H54 (cell line): ENCODE measurements around the gene HNRNPUL2.
A peak's percentile ranks its signal among the peaks of the same experiment; 100 is the strongest.
"Not testable (repeated sequence)": the region's sequence is repeated elsewhere in the genome, so short reads cannot be mapped to it uniquely, and the experiment has no call there.

Experiments used
- DNase-seq: peaks from one replicate; pipeline ENCODE4 v3.0.0; 2011; ENCODE audit warnings: low spot score, mixed read lengths; ENCODE audit not compliant: insufficient read length
- FAIRE-seq: peaks from 3 replicates; lab custom pipeline; 2011; peaks lifted over from hg19 to GRCh38; lab: Jason Lieb, UNC
- POLR2A ChIP-seq: IDR thresholded peaks from 2 replicates; pipeline ENCODE4 v1.6.1; 2011; ENCODE audit warnings: low read depth, mild to moderate bottlenecking, low read length

Gene HNRNPUL2

DNA sequence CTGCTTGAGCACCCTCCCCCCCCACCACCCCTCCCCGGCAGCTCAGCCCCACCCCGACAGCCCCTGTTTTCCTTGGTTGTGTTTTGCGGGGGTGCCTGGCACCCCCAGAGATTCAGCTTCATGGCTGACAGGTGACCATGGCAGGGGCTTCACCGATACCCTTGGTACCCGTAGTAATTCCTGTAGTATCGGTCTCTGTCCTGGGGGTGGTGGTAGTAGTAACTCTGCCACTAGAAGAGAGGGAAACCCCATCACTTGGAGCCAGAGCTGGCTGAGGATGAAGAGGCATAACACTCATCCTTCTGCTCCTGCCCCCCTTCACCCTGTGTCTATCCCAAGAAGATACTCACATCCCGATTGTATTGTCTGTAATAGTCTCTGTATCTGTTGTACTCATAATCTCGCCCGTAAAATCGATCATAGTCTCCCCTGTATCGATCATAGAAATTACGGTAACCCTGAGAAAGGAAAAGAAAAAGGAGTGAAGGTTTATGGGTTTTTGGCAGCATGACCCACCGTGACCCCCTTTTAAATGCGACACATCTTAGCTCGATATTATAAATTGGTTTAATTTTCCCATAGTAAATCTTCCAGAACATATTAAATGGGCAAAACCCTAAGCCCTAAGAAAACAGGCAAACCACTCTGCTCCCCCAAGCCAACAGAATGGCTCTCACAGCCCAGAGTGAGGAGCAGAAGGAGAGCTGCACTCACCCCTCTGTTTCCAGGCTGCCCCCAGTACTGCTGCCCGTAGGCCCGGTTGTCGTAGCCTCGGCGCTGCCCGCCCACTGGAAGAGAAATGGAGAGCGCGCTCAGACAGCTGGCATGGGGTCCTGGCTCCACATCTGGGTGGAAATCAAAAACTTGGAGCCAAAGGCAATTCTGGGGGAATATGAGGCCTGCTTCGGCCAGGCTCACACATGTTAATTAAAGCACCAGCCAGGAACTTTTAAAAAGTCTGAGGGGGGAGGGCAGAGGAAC lies 11.8 kb downstream of the HNRNPUL2 start:
- TF ChIP-seq POLR2A, result no peak
- DNase-seq (no peak), FAIRE-seq (no peak)

DNA sequence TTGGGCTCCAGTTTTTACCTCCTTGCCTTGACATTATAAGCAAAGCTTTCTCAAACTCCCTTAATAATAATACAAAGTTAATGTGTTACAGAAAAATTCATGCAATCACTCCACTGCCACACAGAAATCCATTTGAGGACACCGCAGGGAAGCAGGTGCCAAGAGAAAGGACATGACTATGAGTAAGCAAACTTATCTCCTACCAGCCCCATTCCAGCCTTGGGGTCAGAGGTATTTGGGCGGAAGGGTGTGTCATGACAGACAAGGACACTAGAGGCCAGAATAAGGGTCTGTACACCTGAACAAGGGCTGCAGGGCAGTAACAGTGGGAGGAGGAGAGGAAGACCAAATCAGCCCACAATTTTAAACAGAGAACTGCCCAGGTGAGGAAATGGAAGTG lies 13.9 kb downstream of the HNRNPUL2 start:
- DNase-seq (no peak), FAIRE-seq (no peak)
- no peak for TF ChIP-seq POLR2A

DNA sequence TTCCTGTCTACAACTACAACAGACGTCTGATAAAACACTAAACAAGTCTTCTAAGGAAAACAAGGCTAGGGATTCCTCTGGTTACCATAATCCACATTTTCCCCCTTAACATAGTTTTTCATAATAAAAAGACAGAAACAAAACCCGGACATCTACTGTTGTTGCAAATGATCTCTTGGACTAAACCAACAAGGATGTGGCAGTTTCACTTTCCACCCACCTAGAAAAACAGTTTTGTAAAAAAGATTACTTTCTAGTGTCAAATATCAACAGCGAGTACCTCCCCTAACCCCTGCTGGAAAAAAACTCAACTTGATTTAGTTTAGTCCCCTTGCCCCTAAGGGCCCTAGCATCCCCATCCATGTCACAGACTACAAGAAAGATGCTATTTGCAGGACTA lies 14.4 kb downstream of the HNRNPUL2 start:
- no peak for TF ChIP-seq POLR2A
- FAIRE-seq, result no peak
- DNase-seq, result no peak

DNA sequence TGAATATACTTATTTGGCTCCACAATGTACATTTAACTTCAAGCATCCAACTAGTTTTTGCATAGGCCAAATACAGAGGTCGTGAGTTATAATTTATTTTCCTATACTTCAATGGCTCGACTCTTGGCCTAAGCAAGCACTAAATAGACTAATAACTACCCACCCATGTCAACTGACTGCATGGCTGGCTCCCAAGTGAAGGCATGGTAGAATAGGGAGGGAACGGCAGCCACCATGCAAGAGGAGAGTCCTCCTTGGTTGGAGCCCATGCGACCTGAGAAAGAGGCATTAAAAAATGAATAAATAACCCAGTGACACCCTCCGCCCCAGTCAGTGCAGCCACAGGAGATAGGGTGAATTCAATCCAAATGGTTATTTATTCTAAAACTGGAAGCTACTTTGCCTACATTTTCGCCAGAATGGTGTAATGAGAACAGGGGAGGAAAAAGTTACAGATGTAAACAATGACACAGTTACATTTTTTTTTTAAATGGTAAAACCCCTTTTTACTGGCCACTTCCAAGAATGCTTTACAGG lies 14.9 kb downstream of the HNRNPUL2 start:
- DNase-seq (no peak), FAIRE-seq (no peak)
- no peak for TF ChIP-seq POLR2A

- DNase-seq (no peak), FAIRE-seq (no peak)
- no peak for TF ChIP-seq POLR2A
Measured at GRCh38 chr11:62710001-62710345, 17.3 kb downstream of the HNRNPUL2 start.

- DNase-seq (no peak), FAIRE-seq (no peak)
- peak; percentile 33 for TF ChIP-seq POLR2A
Measured at GRCh38 chr11:62709247-62710000, 17.8 kb downstream of the HNRNPUL2 start.

GRCh38 chr11:62708793-62709192 lies 18.5 kb downstream of the HNRNPUL2 start:
- no peak for TF ChIP-seq POLR2A
- no peak for DNase-seq
- no peak for FAIRE-seq

- DNase-seq (no peak), FAIRE-seq (no peak)
- no peak for TF ChIP-seq POLR2A
Measured at GRCh38 chr11:62708392-62708791, 18.9 kb downstream of the HNRNPUL2 start.

- DNase-seq, result no peak
- FAIRE-seq, result no peak
- TF ChIP-seq POLR2A, result no peak
Measured at GRCh38 chr11:62707277-62707861, 19.9 kb downstream of the HNRNPUL2 start, which contains the start of the genes BSCL2 and GNG3. Gene BSCL2 (minus strand): TSS chr11:62707424. CDS start chr11:62707195, 229 bp downstream. Gene GNG3 (plus strand): TSS chr11:62707676. CDS start chr11:62708296, 620 bp downstream.

DNA sequence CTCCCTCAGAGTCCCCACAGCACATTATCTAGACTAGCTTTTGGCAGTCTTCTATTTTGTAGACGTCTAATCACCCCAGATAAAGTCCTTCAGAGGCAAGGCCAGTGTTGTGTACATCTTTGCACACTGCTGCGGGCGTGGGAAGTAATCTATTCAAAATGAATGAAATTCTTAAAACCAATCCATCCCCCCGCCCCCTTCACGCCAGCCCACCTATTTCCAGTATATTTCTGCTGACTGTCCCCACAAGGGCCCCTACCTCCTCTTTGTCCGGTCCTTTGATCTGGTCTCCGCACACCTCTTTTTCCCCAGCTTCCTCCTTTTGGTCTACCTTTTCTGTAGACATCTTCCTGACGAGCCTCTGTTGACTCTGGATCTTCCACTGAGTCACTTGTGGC lies 20.4 kb downstream of the HNRNPUL2 start:
- TF ChIP-seq POLR2A, result no peak
- FAIRE-seq, result no peak
- DNase-seq, result no peak

GRCh38 chr11:62705880-62706849 lies 21.1 kb downstream of the HNRNPUL2 start:
- DNase-seq, result peak; percentile 90
- no peak for FAIRE-seq
- peak; percentile 67; the same call in 1 of the 2 replicates for TF ChIP-seq POLR2A

- FAIRE-seq, result no peak
- DNase-seq, result no peak
- no peak for TF ChIP-seq POLR2A
Measured at GRCh38 chr11:62705413-62705812, 21.8 kb downstream of the HNRNPUL2 start.

- not testable (repeated sequence) for FAIRE-seq
Measured at GRCh38 chr11:62703921-62704320, 23.3 kb downstream of the HNRNPUL2 start.

More at GRCh38 chr11:62703921-62704320, 23.3 kb downstream of the HNRNPUL2 start:
- not testable (repeated sequence) for DNase-seq
